HepG2 (cell line): ENCODE data around the gene MST1R. TPM values are rescaled to one million over a fixed set of nuclear protein-coding genes. Genes with fewer than 3 reads are reported as not detected.

Source experiments
- AGO1 ChIP-seq: fragments of 200-400 bp; formaldehyde crosslinking; IDR thresholded peaks from 2 replicates; pipeline ENCODE4 v1.6.1; 2017; ENCODE audit warnings: mild to moderate bottlenecking, low read depth, low read length, moderate library complexity; ENCODE audit not compliant: poor library complexity, severe bottlenecking
- DPF2 ChIP-seq: sonication (generic); formaldehyde crosslinking; IDR thresholded peaks from 2 replicates; pipeline ENCODE4 v1.4.0; 2020; ENCODE audit warnings: mild to moderate bottlenecking, low read depth, missing genetic modification reagents, borderline replicate concordance
- DR1 ChIP-seq: sonication (generic); formaldehyde crosslinking; IDR thresholded peaks from 2 replicates; pipeline ENCODE4 v1.8.0; 2021; ENCODE audit warnings: mild to moderate bottlenecking, missing genetic modification reagents, inconsistent platforms
- HHEX ChIP-seq: IDR thresholded peaks from 2 replicates; pipeline ENCODE4 v1.6.1; 2016; ENCODE audit warnings: control low read depth
- HNRNPUL1 ChIP-seq: fragments of 200-400 bp; formaldehyde crosslinking; IDR thresholded peaks from 2 replicates; pipeline ENCODE4 v1.6.1; 2017; ENCODE audit warnings: low read depth, mild to moderate bottlenecking, low read length, moderate library complexity
- KDM5B ChIP-seq: sonication (generic); formaldehyde crosslinking; IDR thresholded peaks from 2 replicates; pipeline ENCODE4 v1.4.0; 2020; ENCODE audit warnings: missing genetic modification reagents, mild to moderate bottlenecking, borderline replicate concordance
- NFE2L1 ChIP-seq: sonication (generic); formaldehyde crosslinking; IDR thresholded peaks from 2 replicates; pipeline ENCODE4 v1.4.0; 2020; ENCODE audit warnings: missing genetic modification reagents, mild to moderate bottlenecking, borderline replicate concordance
- ONECUT2 ChIP-seq: sonication (generic); formaldehyde crosslinking; IDR thresholded peaks from 2 replicates; pipeline ENCODE4 v1.4.0; 2020; ENCODE audit warnings: missing genetic modification reagents
- PHF5A ChIP-seq: IDR thresholded peaks from one replicate; pipeline ENCODE4 v1.6.1; 2018; ENCODE audit warnings: low read depth, missing genetic modification reagents; ENCODE audit not compliant: unreplicated experiment
- SP1 ChIP-seq, 2 experiments: fragments of 450-650 bp in 1 of 2; sonication (generic) in 1 of 2; formaldehyde crosslinking in 1 of 2; IDR thresholded peaks; 2 replicates each; pipeline versions ENCODE4 v1.4.0 to v1.6.1; 2016 to 2020; ENCODE audit warnings: missing genetic modification reagents in 1 of 2
- TBL1XR1 ChIP-seq: fragments of 150-350 bp; IDR thresholded peaks from 2 replicates; pipeline ENCODE4 v1.6.1; 2014; ENCODE audit warnings: borderline replicate concordance, low read length; ENCODE audit not compliant: partially characterized antibody
- WIZ ChIP-seq: sonication (generic); formaldehyde crosslinking; IDR thresholded peaks from 2 replicates; pipeline ENCODE4 v1.5.1; 2020; ENCODE audit warnings: mild to moderate bottlenecking, missing genetic modification reagents
- ZC3H13 ChIP-seq: sonication (generic); formaldehyde crosslinking; IDR thresholded peaks from 2 replicates; pipeline ENCODE4 v1.8.1; 2023; ENCODE audit warnings: mild to moderate bottlenecking, missing genetic modification reagents, moderate library complexity
- ZFY ChIP-seq: sonication (generic); formaldehyde crosslinking; IDR thresholded peaks from 2 replicates; pipeline ENCODE4 v1.4.0; 2020; ENCODE audit warnings: missing genetic modification reagents
- ZNF10 ChIP-seq: sonication (generic); formaldehyde crosslinking; IDR thresholded peaks from 2 replicates; pipeline ENCODE4 v1.4.0; 2020; ENCODE audit warnings: mild to moderate bottlenecking, low read depth, missing genetic modification reagents, borderline replicate concordance
- ZNF350 ChIP-seq: sonication (generic); formaldehyde crosslinking; IDR thresholded peaks from 2 replicates; pipeline ENCODE4 v1.4.0; 2020; ENCODE audit warnings: mild to moderate bottlenecking, low read depth, missing genetic modification reagents, borderline replicate concordance
- ZNF563 ChIP-seq: sonication (generic); formaldehyde crosslinking; IDR thresholded peaks from 2 replicates; pipeline ENCODE4 v1.8.0; 2022; ENCODE audit warnings: mild to moderate bottlenecking, moderate library complexity, missing genetic modification reagents
- ZNF616 ChIP-seq: sonication (generic); formaldehyde crosslinking; IDR thresholded peaks from 2 replicates; pipeline ENCODE4 v1.5.0; 2020; ENCODE audit warnings: low read depth, mild to moderate bottlenecking, missing genetic modification reagents
- polyA plus RNA-seq, 8 experiments: library from polyadenylated mRNA; depleted of rRNA in 3 of 8; stranded (reverse) in 7 of 8; unstranded in 1 of 8; fragments of >200 nt; fragmentation: Illumina TruSeq in 4 of 8; extraction: Trizol in 4 of 8; gene quantifications; 2 replicates each; pipeline versions ENCODE4 v1.2.1 to v1.2.3, GENCODE V29; 2011 to 2016; ENCODE audit warnings: low read depth in 4 of 8, missing spikeins in 1 of 8, mixed read lengths in 1 of 8; ENCODE audit not compliant: insufficient read depth in 1 of 8
- total RNA-seq, 5 experiments: library from RNA; depleted of rRNA; stranded (reverse); fragments of >200 nt; fragmentation: Illumina TruSeq; extraction: Trizol; gene quantifications; 2 replicates each; pipeline ENCODE4 v1.2.3, GENCODE V29; 2016; ENCODE audit warnings: low read depth in 1 of 5
- TF ChIP-seq, protein P1 (sequence below), 2 experiments: IDR thresholded peaks; 2 replicates each; pipeline ENCODE4 v1.6.1; 2011 to 2012; ENCODE audit warnings: low read length in 2 of 2, borderline replicate concordance in 1 of 2, low read depth in 1 of 2, mild to moderate bottlenecking in 1 of 2, moderate library complexity in 1 of 2
- TF ChIP-seq, protein P2 (sequence below), 2 experiments: sonication (generic) in 1 of 2; formaldehyde crosslinking in 1 of 2; IDR thresholded peaks; 2 replicates each; pipeline versions ENCODE4 v1.4.0 to v1.6.1; 2018 to 2020; ENCODE audit warnings: missing genetic modification reagents in 2 of 2, borderline replicate concordance in 1 of 2, low read depth in 1 of 2, mild to moderate bottlenecking in 1 of 2, missing biosample characterization in 1 of 2
- TF ChIP-seq, protein P3 (sequence below): sonication (generic); formaldehyde crosslinking; IDR thresholded peaks from 2 replicates; pipeline ENCODE4 v1.5.1; 2020; ENCODE audit warnings: mild to moderate bottlenecking, missing genetic modification reagents, borderline replicate concordance

The MST1R gene
- total and polyA plus RNA-seq, 2 of the 13 experiments (the other 11 are each of a cell fraction or from before 2014, with no cell fraction given), result 0.11 to 0.77 TPM

DNA sequence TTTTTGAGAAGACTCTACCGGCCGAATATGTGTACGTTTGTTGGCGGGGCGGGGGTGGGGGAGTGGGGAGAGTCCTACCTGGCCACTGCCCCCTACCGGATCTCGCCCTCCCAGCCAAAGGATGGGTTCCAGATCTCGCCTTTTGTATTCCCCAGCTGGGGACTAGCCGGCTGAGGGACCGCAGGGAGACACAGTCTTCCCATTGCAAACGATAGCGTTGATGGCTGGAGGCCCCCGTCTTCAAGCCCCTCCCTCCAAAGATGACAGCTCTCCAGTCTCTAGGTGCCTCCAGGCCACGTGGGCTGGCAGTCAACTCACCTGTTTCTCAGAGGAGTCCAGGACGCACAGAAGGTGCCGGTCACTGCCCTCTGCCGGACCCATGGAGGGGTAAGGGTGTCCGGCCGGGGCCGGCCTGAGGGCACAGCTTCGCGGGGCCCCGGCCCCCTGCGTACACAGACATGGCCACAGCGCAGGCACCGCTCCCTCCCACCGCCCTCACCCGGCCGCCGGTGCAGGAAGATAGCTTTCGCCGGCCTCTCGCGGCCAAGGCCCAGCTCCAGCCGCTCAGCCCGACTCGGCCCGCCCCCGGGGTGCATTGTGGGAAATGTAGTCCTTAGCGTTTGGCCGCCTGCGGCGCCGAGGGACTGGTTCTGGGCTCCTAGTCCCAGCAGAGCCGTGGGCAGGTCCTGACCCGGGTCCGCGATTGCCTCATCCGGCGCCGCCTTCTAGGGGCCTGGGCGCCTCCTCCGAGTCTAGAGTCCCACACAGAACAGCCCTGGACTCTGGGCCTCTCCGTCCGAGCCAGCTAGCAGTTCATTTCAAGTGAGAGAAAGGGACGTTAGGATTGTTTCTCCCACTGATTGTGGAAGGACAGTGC is 25.9 kb upstream of the MST1R start, which contains the start of gene MON1A (continued):
- TF ChIP-seq SP1 (IDR thresholded peaks at IDR 0.05) (no peak), SP1 (CRISPR knock-in tag; IDR thresholded peaks at IDR 0.05) (peak; percentile 89), DR1 (CRISPR knock-in tag) (peak; percentile 58; the same call in 1 of the 2 replicates), KDM5B (CRISPR knock-in tag) (peak; percentile 85; the same call in 1 of the 2 replicates), ONECUT2 (CRISPR knock-in tag) (no peak), ZC3H13 (CRISPR knock-in tag) (0 out of 2 replicates have a peak, but pooled peaks have one; percentile 15), DPF2 (CRISPR knock-in tag) (no peak), ZNF10 (CRISPR knock-in tag) (no peak), NFE2L1 (CRISPR knock-in tag) (no peak), ZNF563 (CRISPR knock-in tag) (peak; percentile 56; the same call in 1 of the 2 replicates), TBL1XR1 (peak; percentile 44), ZFY (CRISPR knock-in tag) (peak; percentile 100), HNRNPUL1 (peak; percentile 21; the same call in 1 of the 2 replicates), AGO1 (no peak), ZNF350 (CRISPR knock-in tag) (peak; percentile 95), HHEX (CRISPR knock-in tag) (no peak), PHF5A (no peak), ZNF616 (CRISPR knock-in tag) (no peak), WIZ (CRISPR knock-in tag) (no peak)
- TF ChIP-seq, protein P1, sequence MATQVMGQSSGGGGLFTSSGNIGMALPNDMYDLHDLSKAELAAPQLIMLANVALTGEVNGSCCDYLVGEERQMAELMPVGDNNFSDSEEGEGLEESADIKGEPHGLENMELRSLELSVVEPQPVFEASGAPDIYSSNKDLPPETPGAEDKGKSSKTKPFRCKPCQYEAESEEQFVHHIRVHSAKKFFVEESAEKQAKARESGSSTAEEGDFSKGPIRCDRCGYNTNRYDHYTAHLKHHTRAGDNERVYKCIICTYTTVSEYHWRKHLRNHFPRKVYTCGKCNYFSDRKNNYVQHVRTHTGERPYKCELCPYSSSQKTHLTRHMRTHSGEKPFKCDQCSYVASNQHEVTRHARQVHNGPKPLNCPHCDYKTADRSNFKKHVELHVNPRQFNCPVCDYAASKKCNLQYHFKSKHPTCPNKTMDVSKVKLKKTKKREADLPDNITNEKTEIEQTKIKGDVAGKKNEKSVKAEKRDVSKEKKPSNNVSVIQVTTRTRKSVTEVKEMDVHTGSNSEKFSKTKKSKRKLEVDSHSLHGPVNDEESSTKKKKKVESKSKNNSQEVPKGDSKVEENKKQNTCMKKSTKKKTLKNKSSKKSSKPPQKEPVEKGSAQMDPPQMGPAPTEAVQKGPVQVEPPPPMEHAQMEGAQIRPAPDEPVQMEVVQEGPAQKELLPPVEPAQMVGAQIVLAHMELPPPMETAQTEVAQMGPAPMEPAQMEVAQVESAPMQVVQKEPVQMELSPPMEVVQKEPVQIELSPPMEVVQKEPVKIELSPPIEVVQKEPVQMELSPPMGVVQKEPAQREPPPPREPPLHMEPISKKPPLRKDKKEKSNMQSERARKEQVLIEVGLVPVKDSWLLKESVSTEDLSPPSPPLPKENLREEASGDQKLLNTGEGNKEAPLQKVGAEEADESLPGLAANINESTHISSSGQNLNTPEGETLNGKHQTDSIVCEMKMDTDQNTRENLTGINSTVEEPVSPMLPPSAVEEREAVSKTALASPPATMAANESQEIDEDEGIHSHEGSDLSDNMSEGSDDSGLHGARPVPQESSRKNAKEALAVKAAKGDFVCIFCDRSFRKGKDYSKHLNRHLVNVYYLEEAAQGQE (IDR thresholded peaks at IDR 0.05; ENCODE audit: borderline replicate concordance in 1 of 2, low read depth in 1 of 2, low read length in 2 of 2), result no peak; a peak in 1 of 4 replicates
- TF ChIP-seq, protein P2, sequence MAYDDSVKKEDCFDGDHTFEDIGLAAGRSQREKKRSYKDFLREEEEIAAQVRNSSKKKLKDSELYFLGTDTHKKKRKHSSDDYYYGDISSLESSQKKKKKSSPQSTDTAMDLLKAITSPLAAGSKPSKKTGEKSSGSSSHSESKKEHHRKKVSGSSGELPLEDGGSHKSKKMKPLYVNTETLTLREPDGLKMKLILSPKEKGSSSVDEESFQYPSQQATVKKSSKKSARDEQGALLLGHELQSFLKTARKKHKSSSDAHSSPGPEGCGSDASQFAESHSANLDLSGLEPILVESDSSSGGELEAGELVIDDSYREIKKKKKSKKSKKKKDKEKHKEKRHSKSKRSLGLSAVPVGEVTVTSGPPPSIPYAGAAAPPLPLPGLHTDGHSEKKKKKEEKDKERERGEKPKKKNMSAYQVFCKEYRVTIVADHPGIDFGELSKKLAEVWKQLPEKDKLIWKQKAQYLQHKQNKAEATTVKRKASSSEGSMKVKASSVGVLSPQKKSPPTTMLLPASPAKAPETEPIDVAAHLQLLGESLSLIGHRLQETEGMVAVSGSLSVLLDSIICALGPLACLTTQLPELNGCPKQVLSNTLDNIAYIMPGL (CRISPR knock-in tag; IDR thresholded peaks at IDR 0.05; ENCODE audit: borderline replicate concordance in 1 of 2, low read depth in 1 of 2), result peak; percentile 73 to 82; a peak in 3 of 4 replicates
- TF ChIP-seq, protein P3, sequence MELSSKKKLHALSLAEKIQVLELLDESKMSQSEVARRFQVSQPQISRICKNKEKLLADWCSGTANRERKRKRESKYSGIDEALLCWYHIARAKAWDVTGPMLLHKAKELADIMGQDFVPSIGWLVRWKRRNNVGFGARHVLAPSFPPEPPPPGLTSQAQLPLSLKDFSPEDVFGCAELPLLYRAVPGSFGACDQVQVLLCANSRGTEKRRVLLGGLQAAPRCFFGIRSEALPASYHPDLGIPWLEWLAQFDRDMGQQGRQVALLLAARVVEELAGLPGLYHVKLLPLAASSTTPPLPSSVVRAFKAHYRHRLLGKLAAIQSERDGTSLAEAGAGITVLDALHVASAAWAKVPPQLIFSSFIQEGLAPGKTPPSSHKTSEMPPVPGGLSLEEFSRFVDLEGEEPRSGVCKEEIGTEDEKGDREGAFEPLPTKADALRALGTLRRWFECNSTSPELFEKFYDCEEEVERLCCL, result no peak
